ENCODE measurements around the gene PTPRE. TPM values are rescaled to one million over a fixed set of nuclear protein-coding genes. Genes with fewer than 3 reads are reported as not detected.

The PTPRE gene
- total RNA-seq, 1 experiment from 2014 or later = 2.8 TPM

- in situ Hi-C loops (cut with HindIII; ENCODE audit: low pct_unique_long_range_greater_than_20kb, low sequenced_read_pairs) = no loop called here
- DNase-seq (ENCODE audit: low read depth) = no peak
Observed at GRCh38 chr10:128025951-128026350, 119.0 kb downstream of the PTPRE start.

DNA sequence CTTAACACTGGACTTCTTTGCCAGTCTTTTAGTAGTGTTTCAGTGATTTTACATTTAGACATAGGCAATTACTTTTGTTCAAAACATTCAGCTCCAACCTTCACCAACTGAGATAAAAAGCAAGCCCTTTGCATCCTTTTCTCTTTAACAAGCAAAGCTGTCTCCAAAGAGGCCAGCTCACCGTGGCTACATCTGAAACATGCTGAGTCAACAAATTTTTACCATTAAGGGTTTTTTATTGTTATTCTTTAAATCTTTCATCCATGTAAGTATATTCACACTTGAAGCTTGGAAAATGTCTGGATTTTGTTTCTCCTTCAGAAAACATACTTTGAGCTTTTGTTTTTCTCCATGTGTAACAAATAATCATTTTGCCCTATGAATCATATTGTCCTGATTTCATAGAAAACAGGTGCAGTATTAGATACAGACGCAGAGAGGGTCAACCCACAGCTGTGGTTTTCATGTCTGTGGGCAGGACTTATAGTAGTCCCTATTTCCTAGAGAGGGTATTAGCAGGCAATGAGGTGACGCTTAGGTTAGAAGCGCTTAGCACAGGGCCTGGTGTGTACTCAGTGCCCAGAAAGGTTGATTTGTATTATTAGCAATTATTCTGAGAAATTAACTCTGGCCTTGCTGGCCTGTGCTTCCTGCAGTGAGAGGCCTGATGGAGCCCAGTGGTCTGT lies 119.9 kb downstream of the PTPRE start:
- in situ Hi-C loops (cut with HindIII; ENCODE audit: low pct_unique_long_range_greater_than_20kb, low sequenced_read_pairs) = no loop called here
- no peak for DNase-seq (ENCODE audit: low read depth)

GRCh38 chr10:128027306-128027705 lies 120.4 kb downstream of the PTPRE start:
- no peak for DNase-seq (ENCODE audit: low read depth)
- in situ Hi-C loops (cut with HindIII; ENCODE audit: low pct_unique_long_range_greater_than_20kb, low sequenced_read_pairs) = no loop called here

- DNase-seq (ENCODE audit: low read depth) = no peak
- in situ Hi-C loops (cut with HindIII; ENCODE audit: low pct_unique_long_range_greater_than_20kb, low sequenced_read_pairs) = no loop called here
Observed at GRCh38 chr10:128027822-128028507, 121.1 kb downstream of the PTPRE start.

- in situ Hi-C loops (cut with HindIII; ENCODE audit: low pct_unique_long_range_greater_than_20kb, low sequenced_read_pairs) = no loop called here
- no peak for DNase-seq (ENCODE audit: low read depth)
Observed at GRCh38 chr10:128028508-128029289, 121.8 kb downstream of the PTPRE start.

DNA sequence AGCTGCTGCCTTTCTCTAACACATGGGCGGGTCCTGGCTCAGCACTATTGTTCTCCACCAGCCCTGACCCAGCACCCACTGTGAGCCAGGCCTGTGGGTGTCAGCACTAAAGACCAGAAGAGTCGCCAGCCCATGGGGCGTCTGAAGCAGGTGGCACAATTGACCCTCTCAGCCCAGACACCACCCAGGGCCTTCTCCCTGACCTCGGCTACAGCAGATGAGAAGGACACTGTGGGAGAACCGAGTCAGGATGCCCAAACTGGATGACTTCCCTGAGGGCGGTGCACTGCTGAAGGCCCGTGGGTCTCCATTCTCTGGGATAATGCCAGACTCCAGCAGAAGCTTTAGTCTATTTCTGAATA lies 122.4 kb downstream of the PTPRE start:
- DNase-seq (ENCODE audit: low read depth) = no peak
- in situ Hi-C loops (cut with HindIII; ENCODE audit: low pct_unique_long_range_greater_than_20kb, low sequenced_read_pairs) = no loop called here

GRCh38 chr10:128029731-128030369 lies 122.9 kb downstream of the PTPRE start:
- DNase-seq (ENCODE audit: low read depth) = no peak
- in situ Hi-C loops (cut with HindIII; ENCODE audit: low pct_unique_long_range_greater_than_20kb, low sequenced_read_pairs) = no loop called here

DNA sequence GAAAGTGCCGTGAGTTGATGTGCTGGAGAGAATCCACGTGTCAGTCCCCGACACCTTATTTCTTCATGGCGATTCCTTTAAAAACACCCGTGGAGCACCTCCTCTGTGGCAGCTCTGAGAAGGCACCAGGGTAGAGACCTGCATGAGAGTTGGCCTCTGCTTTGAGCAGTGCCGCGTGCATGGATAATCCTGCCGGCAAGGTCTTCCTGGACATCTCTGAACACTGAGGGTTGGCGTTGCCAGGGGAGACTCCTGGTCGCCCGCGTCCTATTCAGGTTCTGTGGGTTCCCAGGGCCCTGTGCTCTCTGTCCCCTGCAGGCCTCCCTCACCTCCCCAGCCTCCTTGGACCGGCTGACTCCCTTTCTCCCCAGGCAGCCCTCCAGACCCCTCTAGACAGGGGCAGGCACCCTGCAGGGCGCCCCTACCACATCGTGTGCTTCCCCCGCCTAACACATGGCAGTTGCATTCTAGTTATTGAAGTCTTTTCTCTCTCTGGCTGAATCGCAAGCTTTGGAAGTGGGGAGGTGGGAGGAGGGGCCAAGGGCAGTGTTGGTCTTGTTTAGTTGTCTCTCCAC lies 123.7 kb downstream of the PTPRE start:
- in situ Hi-C loops (cut with HindIII; ENCODE audit: low pct_unique_long_range_greater_than_20kb, low sequenced_read_pairs) = no loop called here
- no peak for DNase-seq (ENCODE audit: low read depth)

DNA sequence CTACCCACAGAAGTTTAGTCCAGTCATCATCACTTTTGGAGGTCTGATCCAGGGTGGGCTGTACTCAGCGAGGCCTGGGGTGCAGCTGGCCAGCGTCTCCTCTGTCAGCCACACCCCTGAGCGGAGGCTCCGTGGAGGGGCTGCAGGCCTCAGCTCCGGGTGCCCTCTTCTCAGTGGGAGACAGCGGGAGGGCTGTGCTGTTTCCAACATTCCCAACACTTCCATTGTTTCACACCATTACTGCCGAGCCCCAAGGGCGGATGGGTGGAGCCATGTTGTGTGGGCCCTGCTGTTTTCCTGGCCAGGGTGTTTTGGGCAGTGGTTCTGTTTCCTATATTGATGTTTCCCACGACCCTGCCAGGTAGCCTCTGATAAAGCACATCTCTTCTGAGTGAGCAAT lies 124.3 kb downstream of the PTPRE start:
- no peak for DNase-seq (ENCODE audit: low read depth)
- in situ Hi-C loops (cut with HindIII; ENCODE audit: low pct_unique_long_range_greater_than_20kb, low sequenced_read_pairs) = no loop called here

DNA sequence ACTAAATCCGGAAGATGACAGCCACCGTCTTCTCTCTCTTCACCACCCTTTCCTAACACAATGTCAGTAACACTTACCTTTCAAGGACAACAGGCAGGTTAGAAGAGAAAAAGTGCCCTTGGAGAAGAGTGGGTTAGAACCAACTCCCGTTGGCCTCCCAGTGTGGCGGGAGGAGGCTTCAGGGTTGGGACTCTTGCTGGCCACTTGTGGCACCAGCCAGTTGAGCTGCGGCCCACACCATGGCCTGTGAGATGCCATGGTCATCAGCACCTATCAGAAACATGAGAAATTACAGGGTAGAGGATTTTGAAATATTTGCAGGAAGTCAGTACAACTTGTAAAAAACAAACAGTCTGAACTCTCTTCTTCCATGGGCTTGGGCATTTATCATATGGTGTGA lies 125.6 kb downstream of the PTPRE start:
- in situ Hi-C loops (cut with HindIII; ENCODE audit: low pct_unique_long_range_greater_than_20kb, low sequenced_read_pairs) = no loop called here

DNA sequence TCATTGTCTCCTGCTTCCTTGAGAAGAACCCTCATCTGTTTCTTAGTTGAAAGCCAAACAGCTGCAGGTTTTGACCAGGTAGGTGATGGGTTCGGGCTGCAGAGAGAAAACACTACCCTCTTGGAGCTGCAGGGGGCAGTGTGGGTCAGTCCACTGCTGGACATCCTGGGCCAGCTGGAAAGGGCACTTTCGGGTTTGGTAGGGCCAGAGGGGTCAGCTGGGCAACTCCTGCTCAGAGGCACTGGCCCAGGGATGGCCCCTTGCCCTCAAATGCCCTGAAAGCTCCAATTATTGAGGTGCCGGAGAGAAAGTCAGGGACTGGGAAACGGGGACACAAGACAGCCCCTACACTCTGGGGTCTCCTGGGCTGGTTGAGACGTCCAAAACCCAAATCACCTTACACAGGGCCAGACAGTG lies 128.7 kb downstream of the PTPRE start:
- in situ Hi-C loops (cut with HindIII; ENCODE audit: low pct_unique_long_range_greater_than_20kb, low sequenced_read_pairs) = no loop called here
- DNase-seq (ENCODE audit: low read depth) = no peak

More for the DNA sequence above, 125.6 kb downstream of the PTPRE start:
- DNase-seq (ENCODE audit: low read depth) = no peak

DNA sequence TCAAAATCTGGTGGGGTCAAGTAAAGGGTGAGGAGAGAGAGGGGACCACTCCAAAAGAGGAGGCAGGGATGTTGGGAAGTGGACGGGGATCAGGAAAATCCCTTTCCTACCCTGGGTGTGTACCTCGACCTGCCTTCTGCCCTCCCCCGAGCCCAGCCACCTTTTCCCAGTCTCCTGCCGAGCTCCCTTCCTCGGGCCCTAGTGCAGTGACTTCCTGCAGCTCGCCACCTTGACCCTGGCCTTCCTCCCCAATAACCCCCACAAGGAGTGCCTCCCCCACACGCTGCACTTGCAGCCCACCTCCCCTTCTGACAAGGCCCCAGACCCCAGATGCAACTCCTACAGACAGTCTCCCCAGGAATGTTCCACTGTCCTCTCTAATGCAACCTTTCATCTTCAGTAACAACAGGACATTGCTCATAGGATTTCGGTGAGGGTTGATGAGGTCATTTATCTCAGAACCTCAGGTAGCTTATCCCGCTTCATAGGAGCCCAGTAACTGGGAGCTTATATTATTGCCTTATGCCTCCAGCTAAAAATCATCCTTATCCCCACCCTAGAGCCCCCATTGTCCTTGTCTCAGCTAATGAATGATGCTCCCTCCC lies 129.2 kb downstream of the PTPRE start:
- DNase-seq (ENCODE audit: low read depth) = no peak
- in situ Hi-C loops (cut with HindIII; ENCODE audit: low pct_unique_long_range_greater_than_20kb, low sequenced_read_pairs) = no loop called here

- in situ Hi-C loops (cut with HindIII; ENCODE audit: low pct_unique_long_range_greater_than_20kb, low sequenced_read_pairs) = no loop called here
- peak; percentile 32 for DNase-seq (ENCODE audit: low read depth)
Observed at GRCh38 chr10:128036746-128037543, 130.0 kb downstream of the PTPRE start.

- in situ Hi-C loops (cut with HindIII; ENCODE audit: low pct_unique_long_range_greater_than_20kb, low sequenced_read_pairs) = no loop called here
- no peak for DNase-seq (ENCODE audit: low read depth)
Observed at GRCh38 chr10:128040096-128040495, 133.2 kb downstream of the PTPRE start.

GRCh38 chr10:128040681-128041080 lies 133.8 kb downstream of the PTPRE start:
- in situ Hi-C loops (cut with HindIII; ENCODE audit: low pct_unique_long_range_greater_than_20kb, low sequenced_read_pairs) = no loop called here
- DNase-seq (ENCODE audit: low read depth) = no peak

DNA sequence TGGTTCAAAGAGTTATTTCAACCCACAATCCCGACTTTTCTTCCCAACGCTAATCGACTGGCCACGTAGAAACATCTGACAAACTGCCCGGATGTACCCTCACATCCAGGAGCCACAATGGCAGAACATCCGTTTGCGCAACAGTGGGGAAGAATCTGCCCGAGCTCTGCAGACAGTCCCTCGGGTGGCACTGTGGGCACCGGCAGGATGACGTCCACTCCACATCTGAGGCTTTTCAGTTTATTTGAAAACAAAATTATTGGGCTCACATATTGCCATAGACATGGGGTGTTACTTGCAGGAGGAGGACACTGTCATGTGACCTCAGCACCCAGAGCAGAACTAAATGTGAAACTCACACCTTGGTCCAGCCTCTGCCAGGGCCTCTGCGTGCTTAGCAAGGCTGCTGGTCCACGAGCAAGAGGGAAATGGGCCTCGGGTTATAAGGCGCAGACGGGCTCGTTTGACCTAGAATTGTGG lies 135.3 kb downstream of the PTPRE start:
- in situ Hi-C loops (cut with HindIII; ENCODE audit: low pct_unique_long_range_greater_than_20kb, low sequenced_read_pairs) = no loop called here
- no peak for DNase-seq (ENCODE audit: low read depth)

DNA sequence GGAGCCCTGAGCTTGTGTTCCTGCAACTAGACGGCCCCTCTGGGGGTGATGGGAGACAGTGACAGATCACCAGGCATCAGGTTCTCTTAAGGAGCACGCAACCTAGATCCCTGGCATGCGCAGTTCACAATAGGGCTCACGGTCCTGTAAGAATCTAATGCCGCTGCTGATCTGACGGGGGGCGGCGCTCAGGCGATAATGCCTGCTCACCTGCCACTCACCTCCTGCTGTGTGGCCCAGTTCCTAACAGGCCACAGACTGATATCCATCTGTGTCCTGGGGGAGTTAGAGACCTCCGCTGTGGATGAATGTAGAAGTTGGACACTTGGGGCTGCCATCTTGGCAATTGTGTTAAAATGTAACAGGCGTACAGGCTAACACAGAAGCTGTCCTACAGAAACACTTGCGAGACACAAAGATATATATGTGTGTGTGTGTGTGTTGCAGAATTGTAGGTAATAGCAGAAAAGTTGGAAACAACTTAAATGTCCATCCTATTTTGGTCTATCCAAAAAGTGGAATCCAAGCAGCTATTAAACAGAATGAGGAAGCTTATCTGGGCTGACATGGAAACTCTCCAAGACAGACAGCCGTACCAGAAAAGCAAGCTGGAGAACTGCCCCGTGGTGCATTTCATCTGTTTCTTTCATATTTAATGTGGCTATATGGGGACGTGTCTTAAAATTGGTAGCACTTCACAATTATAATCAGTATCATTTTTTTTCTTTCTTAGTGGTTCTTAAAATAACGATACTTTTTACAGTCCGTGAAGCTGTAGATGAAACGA lies 136.5 kb downstream of the PTPRE start:
- in situ Hi-C loops (cut with HindIII; ENCODE audit: low pct_unique_long_range_greater_than_20kb, low sequenced_read_pairs) = no loop called here
- no peak for DNase-seq (ENCODE audit: low read depth)
